Cardiac atrium fibroblast (primary cell): ENCODE results near the gene S1PR5. TPM values are rescaled to one million over a fixed set of nuclear protein-coding genes. Genes with fewer than 3 reads are reported as not detected.

ENCODE experiments used
- total RNA-seq: library from RNA; depleted of rRNA; stranded (reverse); fragments of >200 nt; gene quantifications from 2 replicates; pipeline ENCODE4 v1.2.3, GENCODE V29; 2015

Gene S1PR5
- 0.32 and 0.36 TPM in 2 replicates for total RNA-seq

GRCh38 chr19:10517361-10517759, at the start of gene S1PR5:
TSS of gene S1PR5 (minus strand) at chr19:10517447. CDS start at chr19:10515011, 2,436 bp downstream.

GRCh38 chr19:10565567-10566407, 48.5 kb upstream of the S1PR5 start, which contains the start of gene KRI1:
TSS of gene KRI1 (minus strand) at chr19:10566010. CDS start at chr19:10565999, 11 bp downstream.

GRCh38 chr19:10543420-10544241, 26.4 kb upstream of the S1PR5 start, which contains the start of gene ATG4D:
TSS of gene ATG4D (plus strand) at chr19:10543904. CDS start at chr19:10544091, 187 bp downstream.

GRCh38 chr19:10503002-10503789, 14.1 kb downstream of the S1PR5 start, which contains the start of gene KEAP1:
TSS of gene KEAP1 (minus strand) at chr19:10503356. CDS start at chr19:10500033, 3,323 bp downstream.

Other genes starting within 250 kb of the S1PR5 start
- 28.7 and 97.0 TPM in 2 replicates for gene ICAM1, start 246.3 kb downstream of the S1PR5 start, total RNA-seq
- gene ICAM4, start 230.5 kb downstream of the S1PR5 start, total RNA-seq = 0.49 and 0.90 TPM in 2 replicates
- 4.5 and 6.9 TPM in 2 replicates for gene ICAM5, start 227.5 kb downstream of the S1PR5 start, total RNA-seq
- 0.18 TPM in 1 of 2 replicates, not detected in the other for gene ZGLP1, start 207.6 kb downstream of the S1PR5 start, total RNA-seq
- 8.9 and 22.2 TPM in 2 replicates for gene FDX2, start 201.4 kb downstream of the S1PR5 start, total RNA-seq
- gene RAVER1, start 183.9 kb downstream of the S1PR5 start, total RNA-seq = 18.1 and 22.6 TPM in 2 replicates
- gene ICAM3, start 177.8 kb downstream of the S1PR5 start, total RNA-seq = 10.5 and 11.4 TPM in 2 replicates
- 55.7 and 61.9 TPM in 2 replicates for gene TYK2, start 136.9 kb downstream of the S1PR5 start, total RNA-seq
- 216 and 257 TPM in 2 replicates for gene CDC37, start 113.9 kb downstream of the S1PR5 start, total RNA-seq
- gene PDE4A, start 96.9 kb downstream of the S1PR5 start, total RNA-seq = 5.4 and 9.4 TPM in 2 replicates
- gene KEAP1, start 14.1 kb downstream of the S1PR5 start, total RNA-seq = 58.3 and 64.5 TPM in 2 replicates
- gene ATG4D, start 26.5 kb upstream of the S1PR5 start, total RNA-seq = 11.8 and 17.1 TPM in 2 replicates
- 9.1 and 14.6 TPM in 2 replicates for gene KRI1, start 48.6 kb upstream of the S1PR5 start, total RNA-seq
- 1.1 and 2.5 TPM in 2 replicates for gene CDKN2D, start 51.5 kb upstream of the S1PR5 start, total RNA-seq
- not detected in 2 replicates for gene AP1M2, start 69.9 kb upstream of the S1PR5 start, total RNA-seq
- gene SLC44A2, start 108.1 kb upstream of the S1PR5 start, total RNA-seq = 47.5 and 48.6 TPM in 2 replicates
- gene ILF3, start 136.9 kb upstream of the S1PR5 start, total RNA-seq = 66.6 and 74.0 TPM in 2 replicates
- gene QTRT1, start 184.0 kb upstream of the S1PR5 start, total RNA-seq = 20.1 and 22.7 TPM in 2 replicates
- 57.6 and 69.5 TPM in 2 replicates for gene DNM2, start 200.6 kb upstream of the S1PR5 start, total RNA-seq